GM06990 (cell line): ENCODE measurements around the gene VSTM1.
A peak's percentile ranks its signal among the peaks of the same experiment; 100 is the strongest.

Source experiments
- DNase-seq: peaks from one replicate; pipeline ENCODE4 v3.0.0-alpha.2; 2011; ENCODE audit not compliant: insufficient read length; ENCODE audit errors: extremely low read depth
- H3K27me3 ChIP-seq: replicated peaks from 2 replicates; pipeline ENCODE4 v1.6.0; 2011; ENCODE audit warnings: low read length; ENCODE audit not compliant: control insufficient read depth, insufficient read depth
- H3K36me3 ChIP-seq: 2 replicates; pipeline ENCODE4 v1.5.1; 2011; ENCODE audit warnings: low read length; ENCODE audit not compliant: control insufficient read depth, insufficient read depth
- H3K4me3 ChIP-seq: replicated peaks from 2 replicates; pipeline ENCODE4 v1.5.1; 2011; ENCODE audit warnings: low read depth, mild to moderate bottlenecking, control low read depth, low read length
- TF ChIP-seq, protein P1 (sequence below): IDR thresholded peaks from 2 replicates; pipeline ENCODE4 v1.5.1; 2011; ENCODE audit warnings: low read length, control low read depth, mild to moderate bottlenecking, inconsistent platforms; ENCODE audit not compliant: insufficient read depth, poor library complexity, severe bottlenecking

Gene VSTM1

GRCh38 chr19:54030895-54031586, 32.7 kb downstream of the VSTM1 start:
- DNase-seq: no peak
- no peaks in the 10 kb centered on the region for H3K27me3 ChIP-seq

GRCh38 chr19:54029930-54030490, 33.7 kb downstream of the VSTM1 start:
- H3K27me3 ChIP-seq: no peaks in the 10 kb centered on the region
- DNase-seq: no peak
- TF ChIP-seq, protein P1, sequence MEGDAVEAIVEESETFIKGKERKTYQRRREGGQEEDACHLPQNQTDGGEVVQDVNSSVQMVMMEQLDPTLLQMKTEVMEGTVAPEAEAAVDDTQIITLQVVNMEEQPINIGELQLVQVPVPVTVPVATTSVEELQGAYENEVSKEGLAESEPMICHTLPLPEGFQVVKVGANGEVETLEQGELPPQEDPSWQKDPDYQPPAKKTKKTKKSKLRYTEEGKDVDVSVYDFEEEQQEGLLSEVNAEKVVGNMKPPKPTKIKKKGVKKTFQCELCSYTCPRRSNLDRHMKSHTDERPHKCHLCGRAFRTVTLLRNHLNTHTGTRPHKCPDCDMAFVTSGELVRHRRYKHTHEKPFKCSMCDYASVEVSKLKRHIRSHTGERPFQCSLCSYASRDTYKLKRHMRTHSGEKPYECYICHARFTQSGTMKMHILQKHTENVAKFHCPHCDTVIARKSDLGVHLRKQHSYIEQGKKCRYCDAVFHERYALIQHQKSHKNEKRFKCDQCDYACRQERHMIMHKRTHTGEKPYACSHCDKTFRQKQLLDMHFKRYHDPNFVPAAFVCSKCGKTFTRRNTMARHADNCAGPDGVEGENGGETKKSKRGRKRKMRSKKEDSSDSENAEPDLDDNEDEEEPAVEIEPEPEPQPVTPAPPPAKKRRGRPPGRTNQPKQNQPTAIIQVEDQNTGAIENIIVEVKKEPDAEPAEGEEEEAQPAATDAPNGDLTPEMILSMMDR: peak; percentile 76
- no peaks in the 10 kb centered on the region for H3K36me3 ChIP-seq
- H3K4me3 ChIP-seq: no peak overlapping the region

More at GRCh38 chr19:54030895-54031586, 32.7 kb downstream of the VSTM1 start:
- Histone ChIP-seq H3K4me3 (no peak overlapping the region), H3K36me3 (no peaks in the 10 kb centered on the region)
- TF ChIP-seq, protein P1: peak; percentile 24

- H3K27me3 ChIP-seq: no peaks in the 10 kb centered on the region
- DNase-seq: no peak
- no peaks in the 10 kb centered on the region for H3K36me3 ChIP-seq
- TF ChIP-seq, protein P1: no peak
- no peak overlapping the region for H3K4me3 ChIP-seq
Observed at GRCh38 chr19:54029301-54029700, 34.4 kb downstream of the VSTM1 start.

GRCh38 chr19:54026656-54027055, 37.0 kb downstream of the VSTM1 start:
- TF ChIP-seq, protein P1: no peak
- H3K27me3 ChIP-seq: no peaks in the 10 kb centered on the region
- no peak for DNase-seq
- no peak overlapping the region for H3K4me3 ChIP-seq
- H3K36me3 ChIP-seq: no peaks in the 10 kb centered on the region

DNA sequence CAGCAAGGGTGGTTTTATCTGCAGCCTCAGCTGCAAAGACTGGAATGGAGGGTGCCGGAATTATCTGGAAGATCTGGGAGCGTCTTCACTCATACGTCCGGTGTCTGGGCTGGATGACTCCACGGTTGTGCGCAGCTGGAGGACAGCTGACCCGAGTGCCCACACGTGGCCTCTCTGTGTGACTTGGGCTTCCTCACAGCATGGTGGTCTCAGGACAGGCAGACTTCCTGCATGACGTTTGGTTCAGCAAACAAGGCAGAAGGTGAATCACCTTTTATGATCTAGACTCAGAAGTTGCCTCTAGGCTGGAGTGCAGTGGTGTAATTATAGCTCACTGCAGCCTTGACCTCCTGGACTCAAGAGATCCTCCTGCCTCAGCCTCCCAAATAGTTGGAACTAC, 39.0 kb downstream of the VSTM1 start:
- DNase-seq: no peak
- H3K27me3 ChIP-seq: no peaks in the 10 kb centered on the region
- TF ChIP-seq, protein P1: no peak
- no peak overlapping the region for H3K4me3 ChIP-seq
- no peaks in the 10 kb centered on the region for H3K36me3 ChIP-seq

DNA sequence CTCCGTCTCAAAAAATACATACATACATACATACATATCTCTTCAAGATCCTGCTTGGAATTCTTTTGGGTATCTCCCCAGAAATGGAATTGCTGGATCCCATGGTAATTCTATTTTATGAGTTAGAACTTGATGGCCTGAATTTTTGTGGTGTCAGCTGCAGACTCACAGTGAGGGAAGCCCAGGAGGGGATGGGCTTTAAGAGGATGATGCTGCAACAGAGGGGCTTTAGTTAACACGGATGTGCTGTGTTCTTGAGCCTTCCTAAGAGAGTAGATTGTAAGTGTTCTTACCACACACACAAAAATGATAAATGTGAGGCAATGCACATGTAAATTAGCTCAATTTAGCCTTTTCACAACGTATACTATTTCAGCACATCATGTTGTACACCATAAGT, 40.5 kb downstream of the VSTM1 start:
- TF ChIP-seq, protein P1: no peak
- DNase-seq: no peak
- Histone ChIP-seq H3K36me3 (no peaks in the 10 kb centered on the region), H3K27me3 (no peaks in the 10 kb centered on the region), H3K4me3 (no peak overlapping the region)
